Testis (tissue), 2 donors: ENCODE data around the gene DNAH5.

Experiments
- POLR2A ChIP-seq: fragments of 450-650 bp; IDR thresholded peaks from one replicate; pipeline ENCODE4 v1.6.1; 2017; ENCODE audit warnings: antibody characterized with exemption, mild to moderate bottlenecking, moderate library complexity
- TF ChIP-seq, protein P1 (sequence below), 3 experiments: fragments of 450-650 bp in 2 of 3; fragments of 200-600 bp in 1 of 3; sonication (generic) in 1 of 3; IDR thresholded peaks; one replicate each; pipeline ENCODE4 v1.5.1; 2016 to 2019; ENCODE audit warnings: antibody characterized with exemption in 3 of 3, mild to moderate bottlenecking in 2 of 3, moderate library complexity in 1 of 3

- TF ChIP-seq, protein P1, sequence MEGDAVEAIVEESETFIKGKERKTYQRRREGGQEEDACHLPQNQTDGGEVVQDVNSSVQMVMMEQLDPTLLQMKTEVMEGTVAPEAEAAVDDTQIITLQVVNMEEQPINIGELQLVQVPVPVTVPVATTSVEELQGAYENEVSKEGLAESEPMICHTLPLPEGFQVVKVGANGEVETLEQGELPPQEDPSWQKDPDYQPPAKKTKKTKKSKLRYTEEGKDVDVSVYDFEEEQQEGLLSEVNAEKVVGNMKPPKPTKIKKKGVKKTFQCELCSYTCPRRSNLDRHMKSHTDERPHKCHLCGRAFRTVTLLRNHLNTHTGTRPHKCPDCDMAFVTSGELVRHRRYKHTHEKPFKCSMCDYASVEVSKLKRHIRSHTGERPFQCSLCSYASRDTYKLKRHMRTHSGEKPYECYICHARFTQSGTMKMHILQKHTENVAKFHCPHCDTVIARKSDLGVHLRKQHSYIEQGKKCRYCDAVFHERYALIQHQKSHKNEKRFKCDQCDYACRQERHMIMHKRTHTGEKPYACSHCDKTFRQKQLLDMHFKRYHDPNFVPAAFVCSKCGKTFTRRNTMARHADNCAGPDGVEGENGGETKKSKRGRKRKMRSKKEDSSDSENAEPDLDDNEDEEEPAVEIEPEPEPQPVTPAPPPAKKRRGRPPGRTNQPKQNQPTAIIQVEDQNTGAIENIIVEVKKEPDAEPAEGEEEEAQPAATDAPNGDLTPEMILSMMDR (IDR thresholded peaks at IDR 0.05), result no peak
- TF ChIP-seq POLR2A, result no peak
Measured at GRCh38 chr5:13993926-13994325, 49.4 kb upstream of the DNAH5 start.
